ENCODE results near the gene FSD1. TPM values are rescaled to one million over a fixed set of nuclear protein-coding genes. Genes with fewer than 3 reads are reported as not detected.

FSD1 gene
- total RNA-seq, 1 donor from 2014 or later = 25.1 TPM

DNA sequence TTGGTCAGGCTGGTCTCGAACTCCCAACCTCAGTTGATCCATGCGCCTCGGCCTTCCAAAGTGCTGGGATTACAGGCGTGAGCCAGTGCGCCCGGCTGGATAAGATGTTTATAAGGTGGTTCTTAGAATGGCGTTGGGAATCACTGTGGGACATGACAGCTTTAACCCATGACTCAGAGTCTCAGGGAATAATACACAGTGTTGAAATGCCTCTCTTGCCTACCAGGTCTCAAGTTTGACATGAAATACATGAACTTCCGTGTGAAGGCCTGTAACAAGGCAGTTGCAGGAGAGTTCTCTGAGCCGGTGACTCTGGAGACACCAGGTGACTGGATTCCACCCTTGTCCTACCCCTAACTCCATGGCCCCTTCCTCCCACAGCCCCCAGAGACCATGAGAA is 12.6 kb downstream of the FSD1 start:
- H3K27ac Mint-ChIP-seq = no peak overlapping the region
- TF ChIP-seq, protein P1, sequence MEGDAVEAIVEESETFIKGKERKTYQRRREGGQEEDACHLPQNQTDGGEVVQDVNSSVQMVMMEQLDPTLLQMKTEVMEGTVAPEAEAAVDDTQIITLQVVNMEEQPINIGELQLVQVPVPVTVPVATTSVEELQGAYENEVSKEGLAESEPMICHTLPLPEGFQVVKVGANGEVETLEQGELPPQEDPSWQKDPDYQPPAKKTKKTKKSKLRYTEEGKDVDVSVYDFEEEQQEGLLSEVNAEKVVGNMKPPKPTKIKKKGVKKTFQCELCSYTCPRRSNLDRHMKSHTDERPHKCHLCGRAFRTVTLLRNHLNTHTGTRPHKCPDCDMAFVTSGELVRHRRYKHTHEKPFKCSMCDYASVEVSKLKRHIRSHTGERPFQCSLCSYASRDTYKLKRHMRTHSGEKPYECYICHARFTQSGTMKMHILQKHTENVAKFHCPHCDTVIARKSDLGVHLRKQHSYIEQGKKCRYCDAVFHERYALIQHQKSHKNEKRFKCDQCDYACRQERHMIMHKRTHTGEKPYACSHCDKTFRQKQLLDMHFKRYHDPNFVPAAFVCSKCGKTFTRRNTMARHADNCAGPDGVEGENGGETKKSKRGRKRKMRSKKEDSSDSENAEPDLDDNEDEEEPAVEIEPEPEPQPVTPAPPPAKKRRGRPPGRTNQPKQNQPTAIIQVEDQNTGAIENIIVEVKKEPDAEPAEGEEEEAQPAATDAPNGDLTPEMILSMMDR (IDR thresholded peaks at IDR 0.05; ENCODE audit: unreplicated experiment) = no peak
- no peak overlapping the region for H3K4me3 Mint-ChIP-seq (ENCODE audit: low read depth)
- H3K9me3 Mint-ChIP-seq (ENCODE audit: low read depth) = peaks cover 20% of the 10 kb centered on the region
- no peak for DNase-seq (ENCODE audit: low spot score, unreplicated experiment)
- H3K4me1 Mint-ChIP-seq (ENCODE audit: low read depth) = no peaks in the 10 kb centered on the region
- no peaks in the 10 kb centered on the region for H3K27me3 Mint-ChIP-seq
- peaks cover 23% of the 10 kb centered on the region for H3K36me3 Mint-ChIP-seq (ENCODE audit: insufficient read depth)

DNA sequence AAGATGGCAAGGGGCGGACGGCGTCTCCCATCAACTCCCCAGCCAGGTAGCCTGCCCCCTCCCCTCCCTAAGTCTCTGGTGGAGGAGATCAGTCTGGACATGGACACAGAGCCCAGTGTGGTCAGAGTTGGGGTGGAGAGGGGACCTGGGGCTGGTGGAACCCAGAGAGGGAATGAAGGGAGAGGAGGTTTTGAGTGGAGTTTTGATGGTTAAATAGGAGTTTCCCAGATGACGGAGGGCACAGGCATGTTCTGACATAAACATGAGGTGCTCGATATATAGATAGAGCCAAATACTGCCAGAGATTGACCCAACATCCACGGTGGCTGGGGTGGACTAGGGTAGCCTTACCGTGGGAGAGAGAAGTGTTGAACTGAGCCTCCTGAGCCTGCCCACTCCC is 14.1 kb downstream of the FSD1 start:
- Mint-ChIP-seq H3K4me1 (ENCODE audit: low read depth) (no peaks in the 10 kb centered on the region), H3K9me3 (ENCODE audit: low read depth) (peaks cover 20% of the 10 kb centered on the region), H3K36me3 (ENCODE audit: insufficient read depth) (peaks cover 26% of the 10 kb centered on the region), H3K4me3 (ENCODE audit: low read depth) (no peak overlapping the region), H3K27me3 (no peaks in the 10 kb centered on the region), H3K27ac (no peak overlapping the region)
- no peak for DNase-seq (ENCODE audit: low spot score, unreplicated experiment)
- TF ChIP-seq, protein P1 (IDR thresholded peaks at IDR 0.05; ENCODE audit: unreplicated experiment) = no peak

DNA sequence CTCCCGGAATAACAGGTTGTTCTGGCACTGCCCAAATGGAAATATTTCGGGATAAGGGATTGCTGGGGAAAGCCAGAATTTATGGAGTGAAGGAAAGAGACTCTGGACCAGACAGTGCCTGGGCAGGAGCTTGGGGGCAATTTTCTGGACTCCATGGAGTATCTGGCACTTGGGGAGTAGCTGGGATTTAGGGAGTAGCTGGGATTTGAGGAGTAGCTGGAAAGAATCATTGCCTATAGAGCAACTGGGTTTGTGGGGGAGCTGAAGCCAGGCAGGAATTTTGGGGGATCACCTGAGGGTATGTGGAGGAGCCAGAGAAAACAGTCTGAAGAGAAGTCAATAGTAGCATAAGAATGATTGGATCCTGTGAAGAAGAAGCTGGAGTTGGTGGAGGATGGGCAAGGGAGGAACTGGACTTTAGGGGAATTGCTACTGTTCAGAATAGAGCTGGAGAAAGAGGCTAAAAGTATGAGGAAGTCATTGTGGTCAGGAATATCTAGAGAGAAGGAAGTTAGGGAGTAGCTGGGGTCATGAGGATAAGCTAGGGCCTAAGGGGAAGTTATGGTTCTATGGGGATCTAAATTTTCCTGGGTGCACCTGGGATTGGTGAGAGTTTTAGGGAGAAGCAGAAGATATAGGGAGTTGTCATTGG is 14.8 kb downstream of the FSD1 start:
- H3K36me3 Mint-ChIP-seq (ENCODE audit: insufficient read depth) = peaks cover 26% of the 10 kb centered on the region

DNA sequence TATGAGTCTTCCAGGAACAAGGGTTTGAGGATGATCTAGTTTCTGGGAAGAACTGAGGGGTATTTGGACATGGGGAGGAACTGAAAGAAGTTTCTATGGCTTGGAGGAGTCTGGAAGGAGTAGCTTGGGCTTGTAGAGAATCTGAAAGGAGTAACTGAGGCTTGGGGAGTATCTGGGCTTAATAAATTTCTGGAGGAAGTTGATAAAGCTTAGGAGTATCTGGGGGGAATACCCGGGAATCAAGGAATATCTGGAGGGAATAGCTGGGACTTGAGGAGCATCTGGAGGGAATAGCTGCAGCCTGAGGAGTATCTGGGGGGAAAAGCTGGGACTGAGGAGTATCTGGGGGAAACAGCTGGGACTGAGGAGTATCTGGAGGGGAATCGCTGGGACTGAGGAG is 16.0 kb downstream of the FSD1 start:
- TF ChIP-seq, protein P1 (IDR thresholded peaks at IDR 0.05; ENCODE audit: unreplicated experiment) = no peak
- no peak for DNase-seq (ENCODE audit: low spot score, unreplicated experiment)
- no peaks in the 10 kb centered on the region for H3K27me3 Mint-ChIP-seq
- H3K4me1 Mint-ChIP-seq (ENCODE audit: low read depth) = no peaks in the 10 kb centered on the region
- no peak overlapping the region for H3K27ac Mint-ChIP-seq
- peaks cover 29% of the 10 kb centered on the region for H3K36me3 Mint-ChIP-seq (ENCODE audit: insufficient read depth)
- H3K4me3 Mint-ChIP-seq (ENCODE audit: low read depth) = no peak overlapping the region
- peaks cover 20% of the 10 kb centered on the region for H3K9me3 Mint-ChIP-seq (ENCODE audit: low read depth)

More for the DNA sequence above, 14.8 kb downstream of the FSD1 start:
- Mint-ChIP-seq H3K4me1 (ENCODE audit: low read depth) (no peaks in the 10 kb centered on the region), H3K27ac (no peak overlapping the region), H3K4me3 (ENCODE audit: low read depth) (no peak overlapping the region), H3K9me3 (ENCODE audit: low read depth) (peaks cover 20% of the 10 kb centered on the region), H3K27me3 (no peaks in the 10 kb centered on the region)
- no peak for DNase-seq (ENCODE audit: low spot score, unreplicated experiment)
- TF ChIP-seq, protein P1 (IDR thresholded peaks at IDR 0.05; ENCODE audit: unreplicated experiment) = no peak

DNA sequence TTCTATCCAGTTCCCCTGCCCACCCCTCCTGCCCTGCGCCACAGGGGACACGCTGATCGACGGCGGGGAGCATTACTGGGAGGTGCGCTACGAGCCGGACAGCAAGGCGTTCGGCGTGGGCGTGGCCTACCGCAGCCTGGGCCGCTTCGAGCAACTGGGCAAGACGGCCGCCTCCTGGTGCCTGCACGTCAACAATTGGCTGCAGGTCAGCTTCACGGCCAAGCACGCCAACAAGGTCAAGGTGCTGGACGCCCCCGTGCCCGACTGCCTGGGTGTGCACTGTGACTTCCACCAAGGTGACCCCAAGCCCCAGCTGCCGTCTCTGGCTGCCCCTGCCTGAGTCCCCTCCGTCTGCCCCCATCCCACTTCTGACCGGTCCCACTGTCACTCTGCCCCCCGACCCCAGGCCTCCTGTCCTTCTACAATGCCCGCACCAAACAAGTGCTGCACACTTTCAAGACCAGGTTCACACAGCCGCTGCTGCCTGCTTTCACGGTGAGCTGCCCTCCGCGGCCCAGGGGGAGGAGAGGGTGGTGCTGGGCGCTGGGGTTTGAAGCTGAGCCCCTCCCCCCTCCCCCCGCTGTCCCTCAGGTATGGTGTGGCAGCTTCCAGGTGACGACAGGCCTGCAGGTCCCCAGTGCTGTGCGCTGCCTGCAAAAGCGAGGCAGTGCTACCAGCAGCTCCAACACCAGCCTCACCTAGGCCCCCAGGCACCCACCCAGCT is 18.7 kb downstream of the FSD1 start:
- TF ChIP-seq, protein P1 (IDR thresholded peaks at IDR 0.05; ENCODE audit: unreplicated experiment) = no peak
- Mint-ChIP-seq H3K36me3 (ENCODE audit: insufficient read depth) (peaks cover 28% of the 10 kb centered on the region), H3K9me3 (ENCODE audit: low read depth) (peaks cover 20% of the 10 kb centered on the region), H3K27ac (no peak overlapping the region), H3K4me1 (ENCODE audit: low read depth) (peaks cover 2% of the 10 kb centered on the region), H3K4me3 (ENCODE audit: low read depth) (no peak overlapping the region), H3K27me3 (peaks cover 9% of the 10 kb centered on the region)
- no peak for DNase-seq (ENCODE audit: low spot score, unreplicated experiment)
